IMR-90 (cell line): Measurements from ENCODE around the gene JPH4. TPM values are rescaled to one million over a fixed set of nuclear protein-coding genes. Genes with fewer than 3 reads are reported as not detected.

Experiments used
- ATAC-seq: fragments of 200-7000 bp; cut with Tn5 transposase; 2 replicates; pipeline ENCODE4 v1.9.1; 2020; ENCODE audit warnings: low read depth, mild to moderate bottlenecking, moderate library complexity
- BruUV-seq: library from RNA; stranded (reverse); fragments of 400-500 nt; replicated peaks from 2 replicates; lab custom pipeline; 2021; lab: Mats Ljungman, UMichigan
- CTCF ChIA-PET: fragments of 300-600 bp; formaldehyde crosslinking; extraction: SDS; loops from one replicate; lab custom pipeline; 2021; ENCODE audit warnings: antibody characterized with exemption; lab: Yijun Ruan, JAX
- POLR2A ChIA-PET: fragments of 300-600 bp; sonication (Branson Sonifier 250); formaldehyde crosslinking; loops from one replicate; lab custom pipeline; 2022; ENCODE audit warnings: antibody characterized with exemption; ENCODE audit not compliant: unreplicated experiment; lab: Charles Lee
- DNase-seq: peaks from one replicate; pipeline ENCODE4 v3.0.0; 2013
- H2AFZ ChIP-seq: replicated peaks from 2 replicates; pipeline ENCODE3; 2013; ENCODE audit warnings: low read length, mild to moderate bottlenecking; ENCODE audit not compliant: poor library complexity
- H2AK5ac ChIP-seq: 2 replicates; pipeline ENCODE4 v1.6.1; 2013; ENCODE audit warnings: low read depth, low read length, inconsistent platforms
- H2AK9ac ChIP-seq: replicated peaks from 2 replicates; pipeline ENCODE3; 2013; ENCODE audit warnings: mild to moderate bottlenecking, low read depth, low read length, moderate library complexity; ENCODE audit not compliant: poor library complexity
- H2BK120ac ChIP-seq: 2 replicates; pipeline ENCODE4 v1.6.1; 2013; ENCODE audit warnings: low read depth, low read length, inconsistent platforms
- H2BK15ac ChIP-seq: 3 replicates; pipeline ENCODE4 v1.6.1; 2013; ENCODE audit warnings: low read depth, low read length, inconsistent platforms
- H2BK20ac ChIP-seq: 2 replicates; pipeline ENCODE4 v1.6.1; 2013; ENCODE audit warnings: low read depth, mild to moderate bottlenecking, inconsistent platforms, low read length, moderate library complexity
- H2BK5ac ChIP-seq: 2 replicates; pipeline ENCODE4 v1.6.1; 2013; ENCODE audit warnings: mild to moderate bottlenecking, low read depth, low read length, inconsistent platforms; ENCODE audit not compliant: poor library complexity, severe bottlenecking
- H3K14ac ChIP-seq: replicated peaks from 2 replicates; pipeline ENCODE4 v1.6.1; 2013; ENCODE audit warnings: low read depth, low read length, inconsistent platforms
- H3K18ac ChIP-seq: 2 replicates; pipeline ENCODE4 v1.6.1; 2013; ENCODE audit warnings: low read depth, low read length, control low read depth
- H3K23ac ChIP-seq: 2 replicates; pipeline ENCODE4 v1.6.1; 2013; ENCODE audit warnings: low read depth, low read length, inconsistent platforms
- H3K27ac ChIP-seq: 2 replicates; pipeline ENCODE4 v1.5.1; 2013; ENCODE audit warnings: mild to moderate bottlenecking, control low read depth, low read length; ENCODE audit not compliant: insufficient read depth
- H3K27me3 ChIP-seq: 2 replicates; pipeline ENCODE4 v1.6.1; 2013; ENCODE audit warnings: low read length; ENCODE audit not compliant: control insufficient read depth, insufficient read depth
- H3K36me3 ChIP-seq: 2 replicates; pipeline ENCODE4 v1.6.1; 2013; ENCODE audit warnings: low read length, mixed read lengths; ENCODE audit not compliant: control insufficient read depth, insufficient read depth
- H3K4ac ChIP-seq: 2 replicates; pipeline ENCODE4 v1.6.1; 2013; ENCODE audit warnings: low read depth, low read length, inconsistent platforms
- H3K4me1 ChIP-seq: 2 replicates; pipeline ENCODE4 v1.6.1; 2013; ENCODE audit warnings: low read length, mixed read lengths; ENCODE audit not compliant: control insufficient read depth, insufficient read depth
- H3K4me2 ChIP-seq: 2 replicates; pipeline ENCODE4 v1.6.1; 2013; ENCODE audit warnings: low read depth, mild to moderate bottlenecking, control low read depth, low read length, moderate library complexity
- H3K4me3 ChIP-seq: 2 replicates; pipeline ENCODE4 v1.5.1; 2013; ENCODE audit warnings: low read depth, mild to moderate bottlenecking, control low read depth, low read length, moderate library complexity; ENCODE audit not compliant: insufficient read depth
- H3K56ac ChIP-seq: 2 replicates; pipeline ENCODE4 v1.6.1; 2013; ENCODE audit warnings: low read length, inconsistent platforms; ENCODE audit not compliant: insufficient read depth; ENCODE audit errors: extremely low read depth
- H3K79me1 ChIP-seq, 2 experiments: 2 replicates each; pipeline ENCODE4 v1.6.1; 2013; ENCODE audit warnings: low read length in 2 of 2, inconsistent platforms in 1 of 2, low read depth in 1 of 2
- H3K9ac ChIP-seq: 2 replicates; pipeline ENCODE4 v1.6.1; 2013; ENCODE audit warnings: low read depth, low read length, control low read depth
- H3K9me1 ChIP-seq: 2 replicates; pipeline ENCODE4 v1.6.1; 2013; ENCODE audit warnings: low read length, inconsistent platforms; ENCODE audit not compliant: insufficient read depth
- H3K9me3 ChIP-seq: 2 replicates; pipeline ENCODE4 v1.6.1; 2013; ENCODE audit warnings: low read length; ENCODE audit not compliant: control insufficient read depth, insufficient read depth
- H4K20me1 ChIP-seq: 2 replicates; pipeline ENCODE4 v1.6.1; 2013; ENCODE audit warnings: low read length, inconsistent platforms; ENCODE audit not compliant: insufficient read depth
- H4K5ac ChIP-seq: 2 replicates; pipeline ENCODE4 v1.6.1; 2013; ENCODE audit warnings: mild to moderate bottlenecking, low read depth, low read length, control low read depth
- H4K8ac ChIP-seq, 2 experiments: 2 replicates each; pipeline ENCODE4 v1.6.1; 2013; ENCODE audit warnings: low read depth in 2 of 2, low read length in 2 of 2, control low read depth in 1 of 2, inconsistent platforms in 1 of 2
- H4K91ac ChIP-seq: 2 replicates; pipeline ENCODE4 v1.6.1; 2013; ENCODE audit warnings: low read depth, low read length, inconsistent platforms; ENCODE audit not compliant: insufficient read depth
- BHLHE40 ChIP-seq: fragments of 150-350 bp; IDR thresholded peaks from 2 replicates; pipeline ENCODE4 v1.6.1; 2016; ENCODE audit warnings: mild to moderate bottlenecking, low read depth, low read length
- CHD1 ChIP-seq: IDR thresholded peaks from 2 replicates; pipeline ENCODE4 v1.6.1; 2012; ENCODE audit warnings: low read depth, low read length, improper control_type of control experiment
- CTCF ChIP-seq: conservative IDR thresholded peaks from 2 replicates; pipeline ENCODE4 v1.5.1; 2012; ENCODE audit warnings: mild to moderate bottlenecking, low read depth, low read length, improper control_type of control experiment
- ELK1 ChIP-seq: fragments of 150-350 bp; IDR thresholded peaks from 2 replicates; pipeline ENCODE4 v1.6.1; 2016; ENCODE audit warnings: low read depth, mild to moderate bottlenecking, low read length, moderate library complexity, borderline replicate concordance
- FOS ChIP-seq: fragments of 150-350 bp; IDR thresholded peaks from 2 replicates; pipeline ENCODE4 v1.6.1; 2016; ENCODE audit warnings: low read depth, low read length
- MAFK ChIP-seq: IDR thresholded peaks from 2 replicates; pipeline ENCODE4 v1.6.1; 2012; ENCODE audit warnings: low read depth, low read length, improper control_type of control experiment
- MAZ ChIP-seq: IDR thresholded peaks from 2 replicates; pipeline ENCODE4 v1.6.1; 2012; ENCODE audit warnings: low read depth, mild to moderate bottlenecking, low read length, improper control_type of control experiment, moderate library complexity, borderline replicate concordance
- MXI1 ChIP-seq: IDR thresholded peaks from 2 replicates; pipeline ENCODE4 v1.6.1; 2012; ENCODE audit warnings: low read depth, mild to moderate bottlenecking, low read length, moderate library complexity, borderline replicate concordance
- NFE2L2 ChIP-seq: fragments of 150-350 bp; IDR thresholded peaks from 2 replicates; pipeline ENCODE4 v1.6.1; 2016; ENCODE audit warnings: low read depth, mild to moderate bottlenecking, low read length
- POLR2A ChIP-seq: IDR thresholded peaks from 2 replicates; pipeline ENCODE4 v1.6.1; 2012; ENCODE audit warnings: mild to moderate bottlenecking, low read depth, low read length
- RAD21 ChIP-seq: IDR thresholded peaks from 2 replicates; pipeline ENCODE4 v1.6.1; 2012; ENCODE audit warnings: low read length, improper control_type of control experiment
- RCOR1 ChIP-seq: IDR thresholded peaks from 2 replicates; pipeline ENCODE4 v1.6.1; 2012; ENCODE audit warnings: mild to moderate bottlenecking, low read length, improper control_type of control experiment; ENCODE audit not compliant: insufficient replicate concordance
- RFX5 ChIP-seq: IDR thresholded peaks from 2 replicates; pipeline ENCODE4 v1.8.0; 2012; ENCODE audit warnings: low read depth, mild to moderate bottlenecking, low read length, moderate library complexity
- SMC3 ChIP-seq: fragments of 150-350 bp; IDR thresholded peaks from 2 replicates; pipeline ENCODE4 v1.6.1; 2016; ENCODE audit warnings: low read depth, mild to moderate bottlenecking, antibody characterized with exemption, low read length, moderate library complexity
- USF2 ChIP-seq: fragments of 150-350 bp; IDR thresholded peaks from 2 replicates; pipeline ENCODE4 v1.6.1; 2017; ENCODE audit warnings: mild to moderate bottlenecking, antibody characterized with exemption, low read length, low read depth
- WGBS, 2 experiments: methylation state at CpG; one replicate each; pipeline versions ENCODE4 v1.1.5 to v1.1.7; 2013; ENCODE audit warnings: missing lambda C conversion rate in 2 of 2; ENCODE audit not compliant: insufficient read length in 1 of 2; ENCODE audit errors: extremely low coverage in 2 of 2; 5-methylcytosine and 5-hydroxymethylcytosine counted together
- dilution Hi-C: fragments of 300-500 bp; cut with HindIII; formaldehyde crosslinking; loops from one replicate; pipeline ENCODE4 v1.14.3; 2018; ENCODE audit warnings: low sequenced_read_pairs; ENCODE audit not compliant: unreplicated experiment
- in situ Hi-C: fragments of 300-500 bp; cut with MboI; formaldehyde crosslinking; loops from 3 replicates; pipeline ENCODE4 v1.14.3; 2019; ENCODE audit warnings: low sequenced_read_pairs, inconsistent platforms, mixed read lengths
- intact Hi-C: fragments of 100-400 bp; cut with micrococcal nuclease; formaldehyde crosslinking; loops from 2 replicates; pipeline ENCODE4 v1.10.0; 2022
- polyA plus RNA-seq, 3 experiments: library from polyadenylated mRNA; depleted of rRNA; stranded (reverse); fragments of >200 nt; gene quantifications; 2 replicates each; pipeline ENCODE4 v1.2.3, GENCODE V29; 2012; ENCODE audit warnings: low replicate concordance in 1 of 3
- total RNA-seq: library from RNA; depleted of rRNA; stranded (reverse); fragments of >200 nt; gene quantifications from 2 replicates; pipeline ENCODE4 v1.2.3, GENCODE V29; 2012

The JPH4 gene
- total and polyA plus RNA-seq, 2 of the 4 experiments (the other 2 are of a cell fraction) = not detected

GRCh38 chr14:23621932-23622730, 43.5 kb upstream of the JPH4 start:
- in situ Hi-C loops (no loop called here), dilution Hi-C loops (no loop called here), intact Hi-C loops (loop anchor here (2.0 kb wide), 1 partner anchor 27 kb away; no protein-coding TSS in a partner anchor)
- H3K18ac ChIP-seq = no peak overlapping the region
- H3K23ac ChIP-seq = no peak overlapping the region
- no peak overlapping the region for H3K27ac ChIP-seq
- ChIA-PET POLR2A (no interaction called here), CTCF (no interaction called here)
- H3K9ac ChIP-seq = no peak overlapping the region
- H3K4me1 ChIP-seq = no peaks in the 10 kb centered on the region
- no peak overlapping the region for H4K91ac ChIP-seq
- no peak overlapping the region for H4K8ac ChIP-seq
- no peak overlapping the region for H3K4me2 ChIP-seq
- H3K36me3 ChIP-seq = no peaks in the 10 kb centered on the region
- no peaks in the 10 kb centered on the region for H3K9me1 ChIP-seq
- H2AK5ac ChIP-seq = no peak overlapping the region
- ATAC-seq = no peak
- DNase-seq = no peak
- H4K5ac ChIP-seq = no peak overlapping the region
- H2AFZ ChIP-seq = no peak overlapping the region
- BruUV-seq = no TSS peak
- no peak overlapping the region for H3K14ac ChIP-seq
- H2BK5ac ChIP-seq = no peak overlapping the region
- no peak overlapping the region for H2BK20ac ChIP-seq
- H4K20me1 ChIP-seq = no peaks in the 10 kb centered on the region
- H2AK9ac ChIP-seq = no peak overlapping the region
- H3K56ac ChIP-seq = no peak overlapping the region
- no peak overlapping the region for H3K4me3 ChIP-seq
- no peak overlapping the region for H3K4ac ChIP-seq
- no peaks in the 10 kb centered on the region for H3K79me1 ChIP-seq
- H2BK120ac ChIP-seq = no peak overlapping the region
- no peak overlapping the region for H2BK15ac ChIP-seq
- no CpG with 5 or more reads among the region's 4 CpGs for WGBS, 2 experiments
- H3K27me3 ChIP-seq = 0 out of 2 replicates have a peak, but pooled peaks cover 2% of the 10 kb centered on the region
- peaks cover 4% of the 10 kb centered on the region; the same call in 1 of the 2 replicates for H3K9me3 ChIP-seq
- TF ChIP-seq NFE2L2 (no peak), CTCF (no peak), MAFK (no peak), SMC3 (no peak), MXI1 (no peak), POLR2A (no peak), RFX5 (no peak), ELK1 (no peak), USF2 (no peak), FOS (no peak), BHLHE40 (no peak), CHD1 (no peak), MAZ (no peak), RCOR1 (no peak), RAD21 (no peak)
